Gastroesophageal sphincter (tissue), 4 donors: ENCODE results near the gene L3MBTL4. TPM values are rescaled to one million over a fixed set of nuclear protein-coding genes. Genes with fewer than 3 reads are reported as not detected.
"Not testable (repeated sequence)": the region's sequence is repeated elsewhere in the genome, so short reads cannot be mapped to it uniquely, and the experiment has no call there.

ENCODE experiments used
- ATAC-seq: fragments of 150-250 bp; one replicate; pipeline ENCODE4 v1.9.1; 2016; ENCODE audit warnings: mild to moderate bottlenecking, moderate library complexity
- H3K27ac ChIP-seq, 4 donors: fragments of 200-600 bp; sonication (generic) in 3 of 4; 1 replicate in 3 of 4; 2 replicates in 1 of 4; pipeline ENCODE4 v1.5.1; 2016 to 2019
- H3K27me3 ChIP-seq: fragments of 200-600 bp; sonication (generic); one replicate; pipeline ENCODE4 v1.5.1; 2019
- H3K36me3 ChIP-seq, 2 donors: fragments of 200-600 bp; sonication (generic); one replicate each; pipeline ENCODE4 v1.5.1; 2019; ENCODE audit warnings: control low read depth in 1 of 2
- H3K4me1 ChIP-seq, 3 donors: fragments of 200-600 bp; sonication (generic); 1 replicate in 2 of 3; 2 replicates in 1 of 3; pipeline ENCODE4 v1.5.1; 2016 to 2019; ENCODE audit warnings: control low read depth in 2 of 3
- H3K4me3 ChIP-seq, 2 donors: fragments of 200-600 bp; sonication (generic); one replicate each; pipeline ENCODE4 v1.5.1; 2019; ENCODE audit warnings: mild to moderate bottlenecking in 1 of 2, moderate library complexity in 1 of 2
- H3K9me3 ChIP-seq, 3 donors: fragments of 200-600 bp; sonication (generic); one replicate each; pipeline ENCODE4 v1.5.1; 2017 to 2019; ENCODE audit warnings: control low read depth in 2 of 3
- EP300 ChIP-seq: sonication (generic); formaldehyde crosslinking; IDR thresholded peaks from one replicate; pipeline ENCODE4 v1.6.1; 2017; ENCODE audit warnings: antibody characterized with exemption, mild to moderate bottlenecking
- POLR2A ChIP-seq, 2 donors: fragments of 450-650 bp; IDR thresholded peaks; one replicate each; pipeline ENCODE4 v1.6.1; 2017; ENCODE audit warnings: antibody characterized with exemption in 2 of 2, mild to moderate bottlenecking in 2 of 2, moderate library complexity in 1 of 2
- POLR2AphosphoS5 ChIP-seq: sonication (generic); formaldehyde crosslinking; IDR thresholded peaks from one replicate; pipeline ENCODE4 v1.6.1; 2017; ENCODE audit warnings: antibody characterized with exemption
- WGBS, 2 donors: methylation state at CpG; one replicate each; pipeline ENCODE4 v1.1.5; 2018; ENCODE audit warnings: low coverage in 1 of 2; 5-methylcytosine and 5-hydroxymethylcytosine counted together
- total RNA-seq, 4 donors: library from RNA; depleted of rRNA; stranded (reverse); fragments of >200 nt; gene quantifications; one replicate each; pipeline ENCODE4 v1.1.0, GENCODE V29; 2016
- TF ChIP-seq, protein P1 (sequence below), 4 experiments: fragments of 200-600 bp in 2 of 4; fragments of 450-650 bp in 2 of 4; sonication (generic) in 1 of 4; IDR thresholded peaks; one replicate each; pipeline ENCODE4 v1.5.1; 2017 to 2019; ENCODE audit warnings: antibody characterized with exemption in 4 of 4, mild to moderate bottlenecking in 2 of 4, moderate library complexity in 2 of 4

Gene L3MBTL4
- total RNA-seq, 4 donors from 2014 or later = 0.46 to 8.1 (median 4.9) TPM

DNA sequence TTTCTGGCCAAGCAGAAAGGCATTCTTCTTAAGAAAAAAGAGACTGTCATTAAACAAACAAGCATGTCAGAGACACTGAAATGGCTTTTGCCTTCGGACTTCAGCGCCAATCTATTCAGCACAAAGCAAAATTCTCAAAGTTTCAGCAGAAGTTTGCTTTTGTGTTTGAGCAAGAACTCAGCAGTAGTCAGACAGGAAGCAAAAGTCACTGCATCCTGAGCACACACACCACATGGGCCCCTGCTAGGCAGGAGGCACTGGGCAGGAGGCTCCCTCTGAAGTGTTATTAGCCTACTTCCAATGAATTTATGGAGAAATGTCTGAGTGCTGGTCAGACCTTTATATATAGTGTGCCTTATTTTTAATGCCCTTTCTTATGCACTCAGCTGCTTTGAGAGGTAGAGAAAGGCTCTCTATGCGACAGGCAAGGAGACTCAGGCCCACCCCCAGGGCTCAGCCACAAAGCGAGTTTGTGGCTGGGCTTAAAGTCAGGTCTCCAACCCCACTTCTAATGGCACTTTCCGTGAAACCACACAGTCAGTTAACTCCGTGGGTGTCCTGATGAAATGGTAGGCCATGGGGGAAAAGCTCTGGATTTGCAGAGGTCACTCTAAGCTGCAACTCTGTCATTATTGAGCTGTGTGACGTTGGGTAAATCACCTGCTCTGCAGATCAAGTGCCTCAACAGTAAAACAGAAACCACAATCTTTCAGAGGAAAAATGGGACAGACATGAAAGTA is 358.4 kb downstream of the L3MBTL4 start:
- no peak for TF ChIP-seq POLR2A (IDR thresholded peaks at IDR 0.05)
- no peak for TF ChIP-seq EP300
- TF ChIP-seq, protein P1, sequence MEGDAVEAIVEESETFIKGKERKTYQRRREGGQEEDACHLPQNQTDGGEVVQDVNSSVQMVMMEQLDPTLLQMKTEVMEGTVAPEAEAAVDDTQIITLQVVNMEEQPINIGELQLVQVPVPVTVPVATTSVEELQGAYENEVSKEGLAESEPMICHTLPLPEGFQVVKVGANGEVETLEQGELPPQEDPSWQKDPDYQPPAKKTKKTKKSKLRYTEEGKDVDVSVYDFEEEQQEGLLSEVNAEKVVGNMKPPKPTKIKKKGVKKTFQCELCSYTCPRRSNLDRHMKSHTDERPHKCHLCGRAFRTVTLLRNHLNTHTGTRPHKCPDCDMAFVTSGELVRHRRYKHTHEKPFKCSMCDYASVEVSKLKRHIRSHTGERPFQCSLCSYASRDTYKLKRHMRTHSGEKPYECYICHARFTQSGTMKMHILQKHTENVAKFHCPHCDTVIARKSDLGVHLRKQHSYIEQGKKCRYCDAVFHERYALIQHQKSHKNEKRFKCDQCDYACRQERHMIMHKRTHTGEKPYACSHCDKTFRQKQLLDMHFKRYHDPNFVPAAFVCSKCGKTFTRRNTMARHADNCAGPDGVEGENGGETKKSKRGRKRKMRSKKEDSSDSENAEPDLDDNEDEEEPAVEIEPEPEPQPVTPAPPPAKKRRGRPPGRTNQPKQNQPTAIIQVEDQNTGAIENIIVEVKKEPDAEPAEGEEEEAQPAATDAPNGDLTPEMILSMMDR (IDR thresholded peaks at IDR 0.05) = no peak
- no peak for TF ChIP-seq POLR2AphosphoS5
- no peak for ATAC-seq
- no peaks in the 10 kb centered on the region for H3K36me3 ChIP-seq
- H3K27ac ChIP-seq = no peak overlapping the region
- no peaks in the 10 kb centered on the region for H3K27me3 ChIP-seq
- no peaks in the 10 kb centered on the region for H3K9me3 ChIP-seq
- H3K4me1 ChIP-seq = peaks cover 0 to 22% (median 0%) of the 10 kb centered on the region in 3 donors
- no peak overlapping the region for H3K4me3 ChIP-seq
- WGBS, 2 donors = 55 to 64% methylated on average over 3 to 4 of the region's 7 CpGs

GRCh38 chr18:6055711-6056110 is 359.0 kb downstream of the L3MBTL4 start:
- 38 to 62% methylated on average over 5 of the region's 5 CpGs for WGBS, 2 donors
- Histone ChIP-seq H3K4me3 (no peak overlapping the region), H3K9me3 (no peaks in the 10 kb centered on the region), H3K27me3 (no peaks in the 10 kb centered on the region), H3K4me1 (peaks cover 0 to 22% (median 0%) of the 10 kb centered on the region in 3 donors), H3K27ac (no peak overlapping the region), H3K36me3 (no peaks in the 10 kb centered on the region)
- TF ChIP-seq EP300 (no peak), POLR2A (IDR thresholded peaks at IDR 0.05) (no peak), POLR2AphosphoS5 (no peak)
- TF ChIP-seq, protein P1 (IDR thresholded peaks at IDR 0.05) = no peak
- ATAC-seq = no peak

DNA sequence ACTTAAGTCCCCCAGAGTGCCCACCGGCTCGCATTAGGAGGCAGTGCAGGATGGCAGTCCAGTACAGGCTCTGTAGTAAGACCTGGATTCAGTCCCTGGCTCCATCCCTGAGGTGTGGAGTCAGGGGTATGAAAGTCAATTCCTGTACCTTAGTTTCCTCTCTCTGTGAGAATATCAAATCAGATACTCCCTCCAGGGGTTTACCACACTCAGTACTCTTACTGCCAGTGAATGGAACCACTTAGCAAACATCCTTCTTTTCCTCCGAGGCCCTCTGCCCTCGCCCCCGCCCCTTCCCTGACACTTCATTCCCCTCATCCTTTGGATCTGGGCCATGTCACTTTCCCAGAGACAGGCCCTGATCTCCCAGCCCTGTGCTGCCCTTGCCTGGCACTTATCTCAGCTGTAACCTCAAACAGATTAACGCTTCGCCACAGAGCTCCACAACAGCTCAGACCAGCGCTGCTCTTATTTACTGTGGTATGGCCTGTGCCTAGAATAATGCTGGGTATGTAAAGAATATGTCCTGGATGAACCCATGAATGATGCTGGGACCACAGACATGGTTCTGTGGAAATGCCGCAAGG is 360.4 kb downstream of the L3MBTL4 start:
- ATAC-seq = no peak
- no peak for TF ChIP-seq EP300
- TF ChIP-seq POLR2A (IDR thresholded peaks at IDR 0.05) = no peak
- no peak for TF ChIP-seq POLR2AphosphoS5
- TF ChIP-seq, protein P1 (IDR thresholded peaks at IDR 0.05) = no peak
- no peak overlapping the region for H3K27ac ChIP-seq
- peaks cover 0 to 19% (median 0%) of the 10 kb centered on the region in 3 donors for H3K4me1 ChIP-seq
- no peaks in the 10 kb centered on the region for H3K36me3 ChIP-seq
- WGBS, 2 donors = 76 to 100% methylated on average over 4 to 5 of the region's 9 CpGs
- H3K4me3 ChIP-seq = no peak overlapping the region
- no peaks in the 10 kb centered on the region for H3K27me3 ChIP-seq
- no peaks in the 10 kb centered on the region for H3K9me3 ChIP-seq

GRCh38 chr18:6052449-6052913 is 362.2 kb downstream of the L3MBTL4 start:
- H3K27ac ChIP-seq = peak overlapping the region in 1 of 4 donors; percentile 7
- no peaks in the 10 kb centered on the region for H3K27me3 ChIP-seq
- TF ChIP-seq POLR2AphosphoS5 = no peak
- TF ChIP-seq POLR2A (IDR thresholded peaks at IDR 0.05) = no peak
- TF ChIP-seq EP300 = no peak
- TF ChIP-seq, protein P1 (IDR thresholded peaks at IDR 0.05) = no peak
- no peaks in the 10 kb centered on the region for H3K36me3 ChIP-seq
- no peak overlapping the region for H3K4me3 ChIP-seq
- ATAC-seq = no peak
- no peaks in the 10 kb centered on the region for H3K9me3 ChIP-seq
- WGBS, 2 donors = 20 to 28% methylated on average over 5 of the region's 5 CpGs
- H3K4me1 ChIP-seq = peaks cover 0 to 12% (median 0%) of the 10 kb centered on the region in 3 donors

DNA sequence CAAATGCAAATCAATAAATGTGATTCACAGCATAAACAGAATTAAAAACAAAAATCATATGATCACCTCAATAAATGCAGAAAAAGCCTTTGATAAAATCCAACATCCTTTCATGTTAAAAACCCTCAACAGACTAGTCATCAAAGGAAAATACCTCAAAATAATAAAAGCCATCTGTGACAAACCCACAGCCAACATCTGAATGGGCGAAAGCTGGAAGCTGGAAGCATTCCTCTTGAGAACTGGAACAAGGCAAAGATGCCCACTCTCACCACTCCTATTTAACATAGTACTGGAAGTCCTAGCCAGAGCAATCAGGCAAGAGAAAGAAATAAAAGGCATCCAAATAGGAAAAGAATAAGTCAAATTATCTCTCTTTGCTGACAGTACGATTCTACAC is 367.1 kb downstream of the L3MBTL4 start:
- not testable (repeated sequence) for H3K27me3 ChIP-seq, H3K4me1 ChIP-seq, H3K27ac ChIP-seq, ATAC-seq, H3K4me3 ChIP-seq, H3K36me3 ChIP-seq
- peaks cover 0 to 17% (median 0%) of the 10 kb centered on the region in 3 donors for H3K9me3 ChIP-seq
- WGBS, 2 donors = 95 to 100% methylated on average over 1 to 2 of the region's 2 CpGs
